T-helper 22 cell (primary cell): ENCODE data around the gene NCOA6.
A peak's percentile ranks its signal among the peaks of the same experiment; 100 is the strongest.

Experiments used
- DNase-seq: peaks from one replicate; pipeline ENCODE4 v3.0.0-alpha.2; 2020; ENCODE audit warnings: low read depth

The NCOA6 gene

GRCh38 chr20:34703424-34704176, 121.9 kb downstream of the NCOA6 start:
- DNase-seq = no peak

GRCh38 chr20:34703061-34703423, 122.4 kb downstream of the NCOA6 start:
- DNase-seq = no peak

DNA sequence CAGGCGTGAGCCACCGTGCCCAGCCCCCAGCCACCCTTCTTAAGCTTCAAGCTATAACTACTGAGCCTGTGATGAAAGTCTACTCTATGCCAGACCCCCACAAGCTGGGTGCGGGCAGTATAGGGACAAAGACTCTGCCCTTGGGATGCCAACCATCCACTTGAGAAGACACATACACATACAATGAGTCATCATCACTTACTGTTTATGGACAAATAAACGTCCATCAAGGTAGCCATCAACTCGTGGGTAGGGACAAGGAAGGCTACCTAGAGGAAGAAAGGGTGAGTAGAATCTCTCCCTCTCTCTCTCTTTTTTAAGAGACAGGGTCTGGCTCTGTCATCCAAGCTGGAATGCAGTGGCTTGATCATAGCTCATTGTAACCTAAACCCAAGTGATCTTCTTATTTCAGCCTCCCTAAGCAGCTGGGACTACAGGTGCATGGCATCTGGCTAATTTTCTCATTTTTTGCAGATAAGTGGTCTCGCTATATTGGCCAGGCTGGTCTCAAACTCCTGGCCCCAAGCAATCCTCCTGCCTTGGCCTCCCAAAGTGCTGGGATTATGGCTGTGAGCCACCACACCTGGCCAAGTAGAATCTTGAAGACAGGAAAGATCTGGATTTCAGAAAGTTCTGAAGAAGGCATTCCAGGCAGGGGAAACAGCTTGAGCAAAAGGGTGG, 123.9 kb downstream of the NCOA6 start:
- no peak for DNase-seq

DNA sequence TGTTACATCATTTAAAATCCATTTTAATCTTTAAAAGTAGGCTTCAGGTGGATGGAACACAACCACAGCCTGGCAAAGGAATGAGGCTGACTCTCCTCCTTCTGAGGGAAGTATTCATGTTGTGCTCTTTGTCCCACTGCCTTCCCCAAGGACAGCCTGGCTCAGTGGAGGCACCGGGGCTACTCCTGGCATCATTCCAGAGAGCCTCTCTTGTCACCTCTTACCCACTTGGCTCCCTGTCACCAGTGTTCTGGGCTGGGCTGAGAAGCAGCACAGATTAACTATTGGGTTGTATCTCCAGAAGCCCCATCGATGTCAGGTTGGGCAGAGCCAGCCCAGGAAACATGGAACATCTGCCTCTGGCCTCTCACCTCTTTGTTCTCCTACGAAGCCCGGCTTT, 132.0 kb downstream of the NCOA6 start:
- no peak for DNase-seq

DNA sequence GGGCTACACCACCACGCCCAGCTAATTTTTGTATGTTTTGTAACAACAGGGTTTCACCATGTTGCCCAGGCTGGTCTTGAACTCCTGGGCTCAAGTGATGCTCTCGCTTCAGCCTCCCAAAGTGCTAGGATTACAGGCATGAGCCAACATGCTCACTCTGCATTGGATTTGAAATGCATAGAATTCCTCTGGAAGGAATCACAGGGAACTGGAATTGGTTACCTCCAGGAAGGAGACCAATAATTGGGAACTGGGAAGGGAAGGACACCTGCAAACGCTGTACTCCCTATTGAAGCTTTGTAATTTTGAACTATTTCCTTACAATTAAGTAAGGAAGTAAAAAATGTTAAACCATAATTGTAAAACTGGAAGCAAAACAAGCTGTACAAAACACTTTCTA, 133.6 kb downstream of the NCOA6 start:
- DNase-seq = no peak

- DNase-seq = no peak
Observed at GRCh38 chr20:34689486-34689885, 136.0 kb downstream of the NCOA6 start.

DNA sequence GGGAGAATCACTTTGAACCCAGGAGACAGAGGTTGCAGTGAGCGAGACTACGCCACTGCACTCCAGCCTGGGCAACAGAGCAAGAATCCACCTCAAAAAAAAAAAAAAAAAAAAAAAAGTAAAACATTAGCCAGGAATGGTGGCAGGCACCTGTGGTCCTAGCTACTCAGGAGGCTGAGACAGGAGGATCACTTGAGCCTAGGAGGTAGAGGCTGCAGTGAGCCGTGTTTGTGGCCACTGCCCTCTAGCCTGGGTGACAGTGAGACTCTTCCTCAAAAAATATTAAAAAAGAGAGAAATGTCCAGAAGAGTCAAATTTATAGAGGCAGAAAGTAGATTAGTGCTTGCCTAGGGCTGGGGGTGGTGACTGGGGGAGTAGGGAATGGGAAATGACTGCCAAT, 141.8 kb downstream of the NCOA6 start:
- DNase-seq = no peak

- no peak for DNase-seq
Observed at GRCh38 chr20:34680586-34681175, 144.8 kb downstream of the NCOA6 start.

DNA sequence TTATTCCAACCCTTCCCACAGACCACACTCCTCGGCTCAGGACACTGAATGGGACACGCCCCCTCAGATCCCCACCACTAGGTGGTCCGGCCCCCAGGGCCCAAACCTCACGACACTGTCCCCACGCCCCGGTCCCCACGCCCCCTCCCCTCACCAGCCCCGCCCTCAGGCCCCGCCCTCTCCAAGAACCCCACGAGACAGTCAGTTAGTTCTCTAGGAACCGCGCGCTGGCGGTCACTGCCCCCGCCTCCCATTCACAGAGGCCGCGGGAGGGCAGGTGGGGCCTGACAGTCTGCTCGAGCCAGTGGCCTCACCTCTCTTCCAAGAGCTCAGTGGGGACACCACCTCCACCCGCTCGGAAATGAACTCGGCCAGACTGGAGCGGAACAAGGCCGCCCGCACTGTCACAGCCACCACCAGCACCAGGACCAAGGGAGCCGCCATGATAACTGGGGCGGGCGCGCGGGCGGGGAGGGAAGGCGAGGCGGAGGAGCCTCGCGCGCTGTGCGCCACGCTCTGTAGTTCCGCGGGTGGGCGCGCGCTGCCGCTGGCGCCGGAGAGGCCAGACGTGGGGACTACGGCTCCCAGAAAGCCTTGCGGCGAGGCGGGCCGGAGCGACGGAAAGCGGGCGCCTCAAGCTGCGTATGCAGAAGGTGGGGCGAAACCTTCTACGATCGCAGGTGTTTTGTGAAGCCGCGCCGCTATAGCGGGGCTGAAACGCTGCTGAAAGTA, 148.6 kb downstream of the NCOA6 start, which contains the start of gene PIGU:
PIGU (minus strand) TSS at position 451 of the 732 bp plus-strand sequence; CDS start at position 444, 7 bp downstream.
- peak; percentile 92 for DNase-seq

GRCh38 chr20:34675993-34676641, 149.3 kb downstream of the NCOA6 start:
- DNase-seq = no peak

DNA sequence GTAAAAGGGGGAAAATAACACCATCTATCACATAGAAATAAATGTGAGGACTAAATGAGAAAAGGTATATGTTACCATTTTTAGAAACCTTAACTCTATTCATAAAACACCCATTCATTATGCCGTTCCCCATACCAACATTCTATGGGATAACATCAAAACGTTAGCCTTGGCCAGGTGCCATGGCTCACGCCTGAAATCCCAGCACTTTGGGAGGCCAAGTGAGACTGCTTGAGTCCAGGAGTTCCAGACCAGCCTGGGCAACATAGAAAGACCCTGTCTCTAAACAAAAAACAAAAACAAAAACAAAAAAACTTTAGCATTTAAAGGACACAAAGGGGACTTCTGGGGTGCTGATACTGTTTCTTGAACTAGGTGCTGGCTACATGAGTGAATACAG, 149.9 kb downstream of the NCOA6 start:
- DNase-seq = no peak

DNA sequence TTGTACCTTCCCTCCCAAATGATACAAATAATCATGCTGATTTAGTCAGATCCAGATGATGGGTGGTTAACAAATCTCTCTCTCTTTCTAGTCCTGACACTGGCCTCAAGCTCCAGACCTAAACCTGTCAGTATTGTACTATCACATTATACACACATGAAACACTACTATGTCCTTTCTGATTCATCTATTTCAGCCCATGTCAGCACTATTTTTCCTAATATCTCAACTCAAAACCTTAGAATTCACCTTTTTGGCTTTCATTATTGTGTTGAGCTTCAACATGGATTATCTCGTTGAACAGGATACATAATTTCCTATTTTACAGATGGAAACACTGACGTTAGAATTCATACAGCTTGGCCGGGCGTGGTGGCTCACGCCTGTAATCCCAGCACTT, 152.0 kb downstream of the NCOA6 start:
- no peak for DNase-seq

GRCh38 chr20:34669094-34669493, 156.4 kb downstream of the NCOA6 start:
- DNase-seq = no peak
